GM21447 (cell line): ENCODE data around the gene TLR7.
A peak's percentile ranks its signal among the peaks of the same experiment; 100 is the strongest.

ENCODE experiments used
- ATAC-seq: cut with Tn5 transposase; IDR thresholded peaks from one replicate; pipeline ENCODE4 v1.9.1; 2021; ENCODE audit not compliant: unreplicated experiment

The TLR7 gene

DNA sequence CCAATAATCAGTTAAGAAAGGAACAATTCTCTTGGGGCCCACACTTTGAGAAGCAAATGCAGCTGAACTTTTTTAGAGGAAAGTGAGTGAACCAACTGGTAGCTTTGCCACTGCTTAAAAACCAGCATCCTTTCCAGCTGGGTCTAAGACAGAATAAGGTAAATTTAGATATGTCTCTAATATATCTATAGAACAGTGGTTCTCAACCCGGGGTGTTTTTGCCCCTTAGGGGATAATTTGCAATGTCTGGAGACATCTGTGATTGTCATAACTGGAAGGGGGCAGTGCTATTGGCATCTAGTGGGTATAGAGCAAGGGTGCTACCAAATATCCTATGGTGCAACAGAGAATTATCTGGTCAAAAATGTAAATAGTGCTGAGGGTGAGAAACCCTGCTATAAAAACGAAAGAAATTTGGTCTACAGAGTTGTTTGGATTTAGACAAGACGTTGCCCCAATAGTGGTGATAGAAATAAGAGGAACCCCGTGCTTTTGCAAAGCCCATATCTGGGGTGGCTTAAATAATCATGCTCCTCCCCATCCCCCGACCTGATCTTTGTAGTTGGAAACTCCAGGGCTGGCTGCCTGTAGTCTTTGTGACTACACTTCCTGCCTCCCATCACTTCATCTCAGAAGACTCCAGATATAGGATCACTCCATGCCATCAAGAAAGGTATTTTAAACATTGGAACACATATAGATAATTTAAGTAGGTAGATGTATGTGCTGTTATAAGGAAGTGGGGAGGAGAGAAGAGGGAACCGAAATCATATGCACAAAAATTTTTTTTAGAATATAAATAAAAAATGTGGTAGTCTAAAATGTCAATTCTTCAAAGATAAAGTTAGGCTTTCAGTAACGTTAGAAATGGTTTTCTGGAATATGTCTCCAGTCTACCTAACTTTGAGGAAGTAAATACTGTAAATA lies at the start of gene TLR7:
TSS of gene TLR7 (plus strand) at position 622 of the 927 bp plus-strand sequence. CDS start 507 bp downstream, outside the sequence.
- ATAC-seq, result peak; percentile 42

DNA sequence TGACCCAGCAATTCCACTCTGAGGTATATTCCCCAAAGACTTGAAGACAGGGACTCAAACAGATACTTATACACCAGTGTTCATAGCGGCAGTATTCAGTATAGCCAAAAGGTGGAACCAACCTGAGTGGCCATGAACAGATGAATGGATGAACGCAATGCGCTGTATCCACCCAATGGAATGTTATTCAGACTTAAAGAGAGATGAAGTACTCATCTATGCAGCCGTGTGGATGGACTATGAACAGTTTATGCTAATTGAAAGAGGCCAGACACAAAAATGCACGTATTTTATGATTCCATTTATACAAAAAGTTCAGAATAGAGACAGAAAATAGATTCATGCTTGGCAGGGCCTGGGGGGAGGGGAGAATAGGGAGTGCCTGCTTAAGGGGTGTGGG lies 49.3 kb upstream of the TLR7 start:
- ATAC-seq, result no peak

DNA sequence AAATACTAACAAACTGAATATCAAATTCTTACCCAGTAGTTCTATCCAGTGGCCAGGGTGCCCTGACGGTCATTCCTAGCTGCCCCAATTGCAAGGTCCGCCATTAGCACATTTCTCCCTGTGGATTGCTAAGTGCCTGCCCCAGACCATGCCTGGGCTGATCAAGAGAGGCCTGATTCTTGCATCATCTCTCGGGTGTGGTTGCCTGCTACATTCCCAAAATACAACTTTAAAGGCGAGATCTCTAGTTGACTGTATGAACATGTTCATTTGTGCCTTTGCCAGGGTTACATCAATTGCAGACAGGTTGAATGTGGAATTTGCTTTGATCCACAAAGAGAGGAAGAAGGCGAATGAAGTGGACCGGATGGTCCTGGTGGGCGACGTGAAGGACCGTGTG lies 47.6 kb upstream of the TLR7 start:
- no peak for ATAC-seq

DNA sequence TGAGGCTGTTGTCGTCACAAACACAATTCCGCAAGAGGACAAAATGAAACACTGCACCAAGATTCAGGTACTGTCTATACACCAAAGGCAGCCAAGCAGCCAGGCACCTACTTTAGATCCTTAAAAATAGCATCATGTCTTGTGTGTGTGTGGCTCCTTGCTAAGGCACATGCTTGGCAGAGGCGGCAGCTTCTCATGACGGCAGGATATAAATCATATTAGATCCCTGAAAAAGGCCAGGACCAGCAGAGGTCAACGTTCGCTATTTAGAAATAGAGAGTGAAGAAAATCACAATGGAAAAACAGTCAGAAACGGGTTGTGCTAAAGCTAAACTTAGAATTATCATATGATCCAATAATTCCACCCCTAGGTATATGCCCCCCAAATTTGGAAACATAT lies 46.1 kb upstream of the TLR7 start:
- ATAC-seq, result no peak

DNA sequence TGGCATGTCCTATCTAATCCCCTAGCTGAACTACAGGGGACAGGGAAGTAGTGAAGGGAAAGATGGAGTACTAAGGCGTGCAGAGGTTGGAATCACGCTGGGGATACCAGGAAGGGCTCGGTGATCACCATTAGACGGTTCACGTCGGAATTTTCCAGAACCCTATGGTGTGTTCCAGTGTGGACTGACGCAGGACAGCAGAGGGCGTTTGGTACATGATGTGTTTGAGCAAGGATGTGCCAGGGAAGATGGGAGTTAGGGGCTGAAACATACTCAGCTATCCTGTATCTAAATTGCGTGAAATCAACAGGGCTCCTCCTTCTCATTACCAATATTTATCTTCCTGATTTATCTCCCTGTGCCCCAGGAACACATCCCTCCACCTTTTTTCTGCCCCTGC lies 41.9 kb upstream of the TLR7 start:
- no peak for ATAC-seq

DNA sequence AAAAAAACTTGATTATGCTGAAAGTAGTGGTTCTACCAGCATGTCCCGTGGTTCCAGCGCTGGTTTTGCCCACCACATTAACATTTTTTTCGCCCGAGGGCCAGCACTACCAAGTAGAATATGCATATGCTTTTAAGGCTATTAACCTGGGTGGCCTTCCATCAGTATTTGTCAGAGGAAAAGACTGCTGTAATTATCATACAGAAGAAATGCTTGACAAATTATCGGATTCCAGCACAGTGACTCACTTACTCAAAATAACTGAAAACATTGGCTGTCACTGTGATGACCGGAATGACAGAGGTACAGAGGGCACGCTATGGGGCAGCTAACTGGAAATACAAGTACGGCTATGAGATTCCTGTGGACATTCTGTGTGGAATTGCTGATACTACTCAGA lies 41.1 kb upstream of the TLR7 start:
- no peak for ATAC-seq

DNA sequence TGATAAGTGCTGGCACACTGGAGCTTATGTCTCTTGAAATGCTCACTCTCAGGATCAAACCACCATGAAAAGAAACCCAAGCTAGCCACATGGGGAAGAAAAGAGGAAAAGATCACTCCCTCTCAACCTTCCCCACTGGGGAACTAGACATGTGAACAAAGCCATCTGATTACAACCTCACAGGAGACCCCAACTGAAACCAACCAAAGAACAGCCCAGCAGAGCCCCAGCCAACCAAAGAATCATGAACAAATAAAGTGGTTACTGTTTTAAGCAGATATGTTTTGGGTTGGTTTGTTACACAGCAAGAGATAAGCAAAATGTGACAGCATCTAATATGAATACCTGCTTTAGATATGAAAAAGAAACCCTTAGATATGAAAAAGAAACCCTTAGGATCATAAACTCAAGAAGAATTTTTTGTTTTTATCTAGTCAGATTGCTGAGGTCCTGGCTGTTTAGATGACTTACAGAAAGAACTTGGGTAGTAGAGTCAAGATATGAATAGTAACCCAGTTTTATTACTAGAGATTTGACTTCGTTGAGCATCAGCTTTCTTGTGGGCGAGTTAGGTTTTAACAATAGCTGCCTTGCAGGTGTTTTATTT lies 23.7 kb upstream of the TLR7 start:
- ATAC-seq, result peak; percentile 27

DNA sequence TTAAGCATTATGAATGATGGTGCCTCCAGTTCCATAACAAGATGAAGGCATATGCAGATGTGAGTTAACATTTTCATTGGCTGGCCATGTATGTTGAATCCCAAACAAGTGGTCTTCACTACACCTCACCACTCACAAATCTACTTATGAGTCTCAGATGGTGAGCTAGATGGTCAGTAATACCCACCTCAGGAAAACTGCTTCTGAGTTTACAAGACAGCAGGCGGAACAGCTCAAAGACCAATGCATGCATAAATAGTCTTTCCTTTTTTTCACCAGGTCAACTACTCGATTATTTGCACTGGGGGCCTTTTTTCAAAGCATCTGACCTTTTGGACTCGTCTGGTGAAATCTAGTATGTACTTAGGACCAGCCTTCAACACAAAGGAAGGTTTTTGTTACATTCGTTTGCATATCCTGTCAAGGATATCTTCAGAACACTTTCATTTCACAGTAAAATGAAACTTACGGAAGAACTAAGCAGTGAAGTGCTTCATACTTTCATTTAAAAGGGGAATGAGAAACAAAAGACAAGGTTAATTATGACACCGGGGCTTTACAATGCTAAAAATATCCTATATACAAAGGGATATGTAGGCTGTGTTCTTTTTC lies 23.1 kb upstream of the TLR7 start:
- ATAC-seq, result peak; percentile 93

DNA sequence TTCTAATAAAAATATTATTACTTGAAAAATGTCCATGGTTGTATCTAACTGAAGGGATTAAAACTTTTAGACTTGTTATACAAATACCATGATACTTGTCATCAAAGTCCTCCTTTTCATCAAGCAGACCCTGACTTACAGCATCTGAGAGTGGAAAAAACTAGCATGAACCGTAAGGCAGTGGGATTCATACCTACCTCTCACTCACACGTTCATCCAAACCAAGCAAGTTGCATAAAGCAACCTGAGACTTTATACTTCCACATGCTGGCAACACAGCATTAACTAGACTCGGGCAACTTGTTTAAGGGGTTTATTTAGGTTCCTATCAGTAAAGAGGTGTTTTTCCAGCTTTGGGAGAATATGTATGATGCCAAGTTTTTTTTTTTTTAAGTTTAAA lies 22.6 kb upstream of the TLR7 start:
- peak; percentile 32 for ATAC-seq

DNA sequence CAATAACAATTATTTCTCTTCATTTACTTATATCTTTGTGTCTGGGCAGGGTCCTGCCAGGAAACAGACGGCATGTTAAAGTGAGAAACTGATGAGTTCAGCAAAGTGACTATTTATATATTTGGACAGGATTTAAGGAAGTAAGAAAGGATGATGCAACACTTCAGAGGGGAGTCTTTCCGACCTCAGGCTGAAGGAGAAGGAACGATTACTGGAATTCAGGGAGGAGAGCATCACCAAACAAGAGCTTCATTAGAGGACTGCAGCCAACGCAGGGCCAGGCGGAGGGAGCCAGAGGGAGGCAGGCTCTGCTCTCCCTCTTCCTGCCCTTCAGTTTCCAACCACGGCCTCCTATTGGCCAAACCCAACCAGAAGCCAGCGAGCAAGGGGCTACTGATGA lies 1.5 kb upstream of the TLR7 start:
- no peak for ATAC-seq

DNA sequence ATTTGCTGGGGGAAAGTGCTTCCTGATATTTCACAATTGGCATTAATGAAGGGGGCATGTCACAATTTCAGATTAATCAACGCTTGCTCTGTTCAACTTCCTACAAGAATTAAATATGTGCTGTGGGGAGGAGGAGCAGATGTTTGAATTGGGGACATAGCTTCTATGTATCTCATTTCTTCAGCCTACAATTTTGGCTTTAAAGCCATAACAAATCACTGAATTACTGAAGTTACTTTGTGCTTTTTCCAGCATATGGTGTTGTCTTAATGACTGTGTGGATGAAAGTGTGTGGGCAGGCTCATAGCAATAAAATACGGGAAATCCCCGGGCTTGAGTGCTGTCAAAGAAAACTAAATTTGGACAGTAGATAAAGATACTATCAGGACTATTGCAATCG lies 813 bp downstream of the TLR7 start:
- no peak for ATAC-seq

DNA sequence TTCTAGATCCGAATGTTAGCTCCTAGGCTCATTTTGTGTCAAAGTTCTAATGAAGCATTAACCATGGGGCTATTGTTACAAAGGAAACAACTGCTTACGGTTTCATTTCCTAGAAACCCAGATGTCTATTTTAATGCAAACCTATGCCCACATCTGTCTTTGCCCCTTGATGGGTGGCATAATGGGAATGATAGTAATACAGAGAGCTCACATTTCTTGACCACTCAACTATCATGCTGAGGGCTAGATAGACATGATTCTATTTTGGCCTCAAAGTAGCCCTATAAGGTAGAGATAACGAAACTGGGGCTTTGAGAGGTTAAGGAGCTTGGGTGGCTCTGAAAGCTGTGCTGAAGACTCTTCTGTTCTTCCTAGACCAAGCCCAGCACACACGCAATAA lies 1.9 kb downstream of the TLR7 start:
- peak; percentile 52 for ATAC-seq

DNA sequence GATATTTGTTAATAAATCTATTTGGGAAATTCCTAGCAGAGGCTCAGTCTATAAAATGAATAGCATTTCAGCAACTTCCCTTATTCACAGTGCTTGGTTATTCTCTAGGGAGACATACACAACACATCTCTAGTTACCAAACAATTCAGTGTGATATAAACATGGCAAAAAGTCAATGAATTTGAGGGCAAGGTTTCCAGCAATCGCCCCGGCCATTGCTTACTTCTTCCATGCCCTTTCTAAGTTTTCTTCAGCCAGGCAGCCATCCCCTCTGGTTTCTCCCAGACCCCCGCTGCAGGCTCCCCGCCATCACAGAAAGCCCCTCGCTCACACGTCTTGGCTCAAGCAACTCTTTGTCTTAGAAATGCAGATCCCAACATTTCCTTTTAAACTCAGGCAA lies 4.4 kb downstream of the TLR7 start:
- no peak for ATAC-seq

DNA sequence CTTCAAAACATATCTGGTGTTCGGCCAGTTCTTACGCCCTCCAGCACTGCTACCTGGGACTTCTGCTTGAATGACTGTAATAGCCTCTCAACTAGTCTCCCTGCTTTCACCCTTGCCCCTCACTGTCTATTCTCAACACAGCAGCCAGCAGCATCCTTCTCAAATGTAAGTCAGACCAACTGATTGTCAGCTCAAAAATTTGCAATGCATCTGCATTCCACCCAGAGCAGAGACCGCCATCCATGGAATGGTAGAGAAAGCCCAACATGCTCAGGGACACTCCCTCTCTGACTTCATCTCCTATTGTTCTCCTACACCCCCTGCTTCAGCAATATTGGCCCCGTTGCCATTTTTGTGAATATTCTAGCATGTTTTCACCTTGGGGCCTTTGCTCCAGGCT lies 5.9 kb downstream of the TLR7 start:
- ATAC-seq, result no peak

DNA sequence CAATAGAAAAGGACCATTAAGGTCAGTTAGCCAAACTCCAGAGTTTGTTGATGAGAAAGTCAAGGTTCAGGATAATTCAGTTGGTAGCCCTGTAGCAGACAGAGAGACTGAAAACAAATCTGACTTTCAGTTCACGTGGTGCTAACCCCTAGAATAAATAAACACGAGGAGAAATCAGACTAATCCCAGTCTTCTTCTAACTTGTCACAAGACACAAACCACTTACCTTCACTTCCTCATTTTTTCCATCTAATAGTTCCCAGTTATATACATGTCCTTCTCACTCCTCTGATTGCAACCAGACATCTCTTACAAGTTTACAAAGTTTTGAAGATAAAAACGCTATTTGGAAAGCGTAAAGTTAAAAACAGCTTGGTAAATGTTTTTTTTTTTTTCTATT lies 7.7 kb downstream of the TLR7 start:
- no peak for ATAC-seq

DNA sequence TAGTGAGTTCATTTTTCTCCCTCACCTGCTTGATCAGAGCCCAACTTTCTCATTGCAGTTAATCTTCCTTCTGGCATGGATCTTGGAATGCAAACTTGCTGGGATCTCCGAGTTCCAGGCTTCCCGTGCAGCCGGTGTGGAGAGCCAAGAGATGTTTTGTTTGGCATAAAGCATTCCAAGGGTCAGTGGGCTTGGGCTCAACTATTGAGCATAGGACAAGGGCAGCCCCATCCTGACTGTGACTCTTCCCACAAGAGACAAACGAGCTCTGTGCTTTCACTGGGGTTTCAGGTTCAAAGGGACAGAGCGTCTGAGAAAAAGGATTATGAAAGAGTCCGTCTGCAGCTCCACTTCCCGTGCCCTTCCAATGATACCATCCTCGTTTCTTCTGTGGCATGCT lies 10.5 kb downstream of the TLR7 start:
- ATAC-seq, result no peak

DNA sequence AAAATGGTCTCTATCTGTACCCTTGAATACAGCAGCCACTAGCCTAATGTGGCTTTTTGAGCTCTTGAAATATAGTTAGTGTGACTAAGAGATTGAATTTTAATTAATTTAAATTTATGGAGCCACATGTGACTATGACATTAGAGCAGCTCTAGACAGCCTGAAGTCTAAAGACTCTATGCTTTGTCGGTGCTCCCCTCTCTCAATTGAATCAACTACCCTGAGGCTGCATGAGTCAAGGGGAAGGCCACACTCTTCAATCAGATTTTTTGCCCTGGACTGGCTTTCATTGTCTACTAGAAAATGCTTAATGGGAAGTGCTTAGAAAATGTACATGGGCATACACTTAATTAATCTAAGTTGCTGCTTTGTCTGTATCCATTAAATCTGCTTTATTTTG lies 11.7 kb downstream of the TLR7 start:
- no peak for ATAC-seq

DNA sequence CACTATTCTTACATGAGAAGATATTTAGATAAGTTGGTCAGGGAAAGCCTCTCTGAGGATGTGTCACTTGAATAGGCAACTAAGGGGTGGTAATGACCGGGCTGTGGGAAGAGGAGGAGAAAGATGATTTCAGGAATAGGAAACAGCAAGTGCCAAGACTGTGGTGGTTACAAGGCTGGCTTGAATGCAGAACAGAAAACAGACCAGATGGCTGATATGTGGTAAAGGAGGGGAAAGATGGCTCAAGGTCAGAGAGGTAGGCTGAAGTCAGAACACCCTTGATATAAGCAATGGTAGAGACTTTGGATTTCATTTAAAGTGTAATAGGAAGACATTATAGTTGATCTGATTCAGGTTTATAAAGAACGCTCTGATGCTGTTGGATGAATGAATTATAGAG lies 15.0 kb downstream of the TLR7 start:
- no peak for ATAC-seq

DNA sequence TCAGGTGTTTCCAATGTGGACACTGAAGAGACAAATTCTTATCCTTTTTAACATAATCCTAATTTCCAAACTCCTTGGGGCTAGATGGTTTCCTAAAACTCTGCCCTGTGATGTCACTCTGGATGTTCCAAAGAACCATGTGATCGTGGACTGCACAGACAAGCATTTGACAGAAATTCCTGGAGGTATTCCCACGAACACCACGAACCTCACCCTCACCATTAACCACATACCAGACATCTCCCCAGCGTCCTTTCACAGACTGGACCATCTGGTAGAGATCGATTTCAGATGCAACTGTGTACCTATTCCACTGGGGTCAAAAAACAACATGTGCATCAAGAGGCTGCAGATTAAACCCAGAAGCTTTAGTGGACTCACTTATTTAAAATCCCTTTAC lies 18.6 kb downstream of the TLR7 start:
- ATAC-seq, result no peak

DNA sequence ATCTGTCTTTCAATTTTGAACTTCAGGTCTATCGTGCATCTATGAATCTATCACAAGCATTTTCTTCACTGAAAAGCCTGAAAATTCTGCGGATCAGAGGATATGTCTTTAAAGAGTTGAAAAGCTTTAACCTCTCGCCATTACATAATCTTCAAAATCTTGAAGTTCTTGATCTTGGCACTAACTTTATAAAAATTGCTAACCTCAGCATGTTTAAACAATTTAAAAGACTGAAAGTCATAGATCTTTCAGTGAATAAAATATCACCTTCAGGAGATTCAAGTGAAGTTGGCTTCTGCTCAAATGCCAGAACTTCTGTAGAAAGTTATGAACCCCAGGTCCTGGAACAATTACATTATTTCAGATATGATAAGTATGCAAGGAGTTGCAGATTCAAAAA lies 19.7 kb downstream of the TLR7 start:
- no peak for ATAC-seq

DNA sequence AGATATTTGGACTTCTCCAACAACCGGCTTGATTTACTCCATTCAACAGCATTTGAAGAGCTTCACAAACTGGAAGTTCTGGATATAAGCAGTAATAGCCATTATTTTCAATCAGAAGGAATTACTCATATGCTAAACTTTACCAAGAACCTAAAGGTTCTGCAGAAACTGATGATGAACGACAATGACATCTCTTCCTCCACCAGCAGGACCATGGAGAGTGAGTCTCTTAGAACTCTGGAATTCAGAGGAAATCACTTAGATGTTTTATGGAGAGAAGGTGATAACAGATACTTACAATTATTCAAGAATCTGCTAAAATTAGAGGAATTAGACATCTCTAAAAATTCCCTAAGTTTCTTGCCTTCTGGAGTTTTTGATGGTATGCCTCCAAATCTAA lies 20.3 kb downstream of the TLR7 start:
- no peak for ATAC-seq

DNA sequence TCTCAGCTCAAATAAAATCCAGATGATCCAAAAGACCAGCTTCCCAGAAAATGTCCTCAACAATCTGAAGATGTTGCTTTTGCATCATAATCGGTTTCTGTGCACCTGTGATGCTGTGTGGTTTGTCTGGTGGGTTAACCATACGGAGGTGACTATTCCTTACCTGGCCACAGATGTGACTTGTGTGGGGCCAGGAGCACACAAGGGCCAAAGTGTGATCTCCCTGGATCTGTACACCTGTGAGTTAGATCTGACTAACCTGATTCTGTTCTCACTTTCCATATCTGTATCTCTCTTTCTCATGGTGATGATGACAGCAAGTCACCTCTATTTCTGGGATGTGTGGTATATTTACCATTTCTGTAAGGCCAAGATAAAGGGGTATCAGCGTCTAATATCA lies 20.9 kb downstream of the TLR7 start:
- ATAC-seq, result no peak
